Ammon's horn (tissue), 1 donor: ENCODE results near the gene KCNQ1.

Source experiments
- DNase-seq: peaks from one replicate; pipeline ENCODE4 v3.0.0-alpha.2; 2016; ENCODE audit warnings: low spot score

KCNQ1 gene

GRCh38 chr11:2522631-2523255 lies 77.9 kb downstream of the KCNQ1 start:
- no peak for DNase-seq

- DNase-seq: no peak
Observed at GRCh38 chr11:2523821-2524391, 79.1 kb downstream of the KCNQ1 start.

- DNase-seq: no peak
Observed at GRCh38 chr11:2524446-2525165, 79.8 kb downstream of the KCNQ1 start.

- no peak for DNase-seq
Observed at GRCh38 chr11:2525166-2525861, 80.5 kb downstream of the KCNQ1 start.

- no peak for DNase-seq
Observed at GRCh38 chr11:2525941-2526807, 81.4 kb downstream of the KCNQ1 start.

- peak; percentile 40 for DNase-seq
Observed at GRCh38 chr11:2526808-2527381, 82.1 kb downstream of the KCNQ1 start.

GRCh38 chr11:2527621-2528291 lies 82.9 kb downstream of the KCNQ1 start:
- no peak for DNase-seq

- DNase-seq: no peak
Observed at GRCh38 chr11:2528301-2529050, 83.7 kb downstream of the KCNQ1 start.

- no peak for DNase-seq
Observed at GRCh38 chr11:2529173-2529572, 84.4 kb downstream of the KCNQ1 start.

GRCh38 chr11:2529636-2530035 lies 84.8 kb downstream of the KCNQ1 start:
- DNase-seq: no peak

GRCh38 chr11:2530131-2530854 lies 85.5 kb downstream of the KCNQ1 start:
- no peak for DNase-seq

GRCh38 chr11:2530855-2531200 lies 86.0 kb downstream of the KCNQ1 start:
- no peak for DNase-seq

- peak; percentile 74 for DNase-seq
Observed at GRCh38 chr11:2531277-2531986, 86.6 kb downstream of the KCNQ1 start.

GRCh38 chr11:2531987-2532703 lies 87.3 kb downstream of the KCNQ1 start:
- DNase-seq: no peak

- DNase-seq: peak; percentile 93
Observed at GRCh38 chr11:2532704-2533586, 88.1 kb downstream of the KCNQ1 start.

- DNase-seq: peak; percentile 27
Observed at GRCh38 chr11:2533587-2534133, 88.9 kb downstream of the KCNQ1 start.
